HCT116 (cell line): ENCODE data around the gene ZNF438. TPM values are rescaled to one million over a fixed set of nuclear protein-coding genes. Genes with fewer than 3 reads are reported as not detected.

ENCODE experiments used
- ATAC-seq: fragments of 200-7000 bp; cut with Tn5 transposase; 2 replicates; pipeline ENCODE4 v1.9.1; 2020; ENCODE audit warnings: mild to moderate bottlenecking, moderate library complexity
- BruUV-seq: library from RNA; stranded (reverse); fragments of 400-500 nt; replicated peaks from 2 replicates; lab custom pipeline; 2021; lab: Mats Ljungman, UMichigan
- CTCF ChIA-PET: fragments of 300-600 bp; sonication (Branson Sonifier 250); formaldehyde crosslinking; loops from one replicate; lab custom pipeline; 2021; ENCODE audit warnings: antibody characterized with exemption; lab: Charles Lee
- POLR2A ChIA-PET: fragments of 300-600, 350-600 bp; sonication (Branson Sonifier 250); formaldehyde crosslinking; loops from one replicate; lab custom pipeline; 2021; ENCODE audit warnings: antibody characterized with exemption; lab: Charles Lee
- RAD21 ChIA-PET, 2 experiments: fragments of 300-600 bp; sonication (Branson Sonifier 250); formaldehyde crosslinking; loops; one replicate each; lab custom pipeline; 2023; ENCODE audit warnings: low total read pairs in 2 of 2; ENCODE audit not compliant: uncharacterized antibody in 2 of 2, unreplicated experiment in 2 of 2, low non-redundant PET in 1 of 2; lab: Charles Lee
- DNase-seq: peaks from one replicate; pipeline ENCODE4 v3.0.0-alpha.2; 2010; ENCODE audit warnings: low read depth, low spot score
- H2AFZ ChIP-seq: fragments of 200-600 bp; shearing (Covaris generic), sonication (generic); 2 replicates; pipeline ENCODE4 v1.6.1; 2017; ENCODE audit warnings: low read depth, mixed run types, mixed read lengths, antibody characterized with exemption, low read length; ENCODE audit not compliant: poor library complexity, severe bottlenecking
- H3K27ac ChIP-seq: 2 replicates; pipeline ENCODE4 v1.5.1; 2012; ENCODE audit warnings: low read depth, low read length
- H3K27me3 ChIP-seq: fragments of 200-600 bp; sonication (generic); 2 replicates; pipeline ENCODE4 v1.6.1; 2016; ENCODE audit warnings: mixed run types, low read length, mixed read lengths; ENCODE audit not compliant: insufficient read depth
- H3K36me3 ChIP-seq, 2 experiments: fragments of 200-500 bp in 1 of 2; fragments of 200-600 bp in 1 of 2; sonication (Bioruptor generic) in 1 of 2; sonication (generic) in 1 of 2; 2 replicates each; pipeline versions ENCODE4 v1.5.1 to v1.6.1; 2014 to 2016; ENCODE audit warnings: low read length in 2 of 2, inconsistent platforms in 1 of 2, mixed read lengths in 1 of 2, mixed run types in 1 of 2; ENCODE audit not compliant: insufficient read depth in 2 of 2, control insufficient read depth in 1 of 2
- H3K4me1 ChIP-seq, 2 experiments: fragments of 200-600 bp in 1 of 2; sonication (generic) in 1 of 2; 2 replicates each; pipeline versions ENCODE4 v1.5.1 to v1.6.1; 2012 to 2017; ENCODE audit warnings: low read length in 2 of 2, inconsistent platforms in 1 of 2, mild to moderate bottlenecking in 1 of 2, mixed read lengths in 1 of 2, mixed run types in 1 of 2, moderate library complexity in 1 of 2; ENCODE audit not compliant: insufficient read depth in 2 of 2, control insufficient read depth in 1 of 2
- H3K4me2 ChIP-seq: fragments of 200-600 bp; sonication (generic); 2 replicates; pipeline ENCODE4 v1.6.1; 2017; ENCODE audit warnings: mixed run types, low read length, mixed read lengths
- H3K4me3 ChIP-seq, 2 experiments: fragments of 200-600 bp in 1 of 2; sonication (generic) in 1 of 2; replicated peaks in 1 of 2; 2 replicates each; pipeline ENCODE4 v1.5.1; 2011 to 2016; ENCODE audit warnings: low read length in 2 of 2, control low read depth in 1 of 2, low read depth in 1 of 2, mild to moderate bottlenecking in 1 of 2, mixed read lengths in 1 of 2, mixed run types in 1 of 2
- H3K79me2 ChIP-seq: fragments of 200-600 bp; sonication (generic); 2 replicates; pipeline ENCODE4 v1.6.1; 2017; ENCODE audit warnings: mild to moderate bottlenecking, mixed run types, low read length, moderate library complexity, mixed read lengths; ENCODE audit not compliant: insufficient read depth
- H3K9ac ChIP-seq: fragments of 200-600 bp; sonication (generic); 2 replicates; pipeline ENCODE4 v1.6.1; 2016; ENCODE audit warnings: low read length, mixed read lengths
- H3K9me2 ChIP-seq: fragments of 200-600 bp; sonication (generic), shearing (Covaris generic); 2 replicates; pipeline ENCODE4 v1.6.1; 2017; ENCODE audit warnings: mixed run types, mild to moderate bottlenecking, moderate library complexity; ENCODE audit not compliant: insufficient read depth
- H3K9me3 ChIP-seq, 2 experiments: fragments of 200-500 bp in 1 of 2; fragments of 200-600 bp in 1 of 2; sonication (Bioruptor generic) in 1 of 2; sonication (generic) in 1 of 2; 2 replicates each; pipeline ENCODE4 v1.6.1; 2014 to 2017; ENCODE audit warnings: low read length in 2 of 2, mixed read lengths in 2 of 2, inconsistent platforms in 1 of 2, low read depth in 1 of 2, mild to moderate bottlenecking in 1 of 2, mixed run types in 1 of 2, moderate library complexity in 1 of 2; ENCODE audit not compliant: control insufficient read depth in 1 of 2, insufficient read depth in 1 of 2
- H4K20me1 ChIP-seq: fragments of 200-600 bp; sonication (generic), shearing (Covaris generic); 2 replicates; pipeline ENCODE4 v1.6.1; 2017; ENCODE audit warnings: mixed run types, mild to moderate bottlenecking, moderate library complexity; ENCODE audit not compliant: insufficient read depth
- JUND ChIP-seq: IDR thresholded peaks from 2 replicates; pipeline ENCODE4 v1.6.1; 2012
- POLR2A ChIP-seq: IDR thresholded peaks from 2 replicates; pipeline ENCODE4 v1.7.0; 2011; ENCODE audit warnings: borderline replicate concordance; ENCODE audit not compliant: insufficient read depth, insufficient read length; ENCODE audit errors: extremely low read depth
- POLR2AphosphoS5 ChIP-seq: IDR thresholded peaks from 2 replicates; pipeline ENCODE4 v1.6.1; 2011; ENCODE audit warnings: mild to moderate bottlenecking, low read depth, low read length, moderate library complexity
- RAD21 ChIP-seq: IDR thresholded peaks from 2 replicates; pipeline ENCODE4 v1.6.1; 2012; ENCODE audit warnings: low read depth, mild to moderate bottlenecking
- REST ChIP-seq: IDR thresholded peaks from 2 replicates; pipeline ENCODE4 v1.6.1; 2012; ENCODE audit warnings: low read depth
- SIN3A ChIP-seq: IDR thresholded peaks from 2 replicates; pipeline ENCODE4 v1.6.1; 2012; ENCODE audit warnings: low read depth
- SP1 ChIP-seq: IDR thresholded peaks from 2 replicates; pipeline ENCODE4 v1.6.1; 2012; ENCODE audit warnings: low read depth
- SRF ChIP-seq: IDR thresholded peaks from 2 replicates; pipeline ENCODE4 v1.6.1; 2012; ENCODE audit warnings: low read depth
- TCF7L2 ChIP-seq: IDR thresholded peaks from 2 replicates; pipeline ENCODE4 v1.7.0; 2011; ENCODE audit warnings: borderline replicate concordance, inconsistent platforms; ENCODE audit not compliant: insufficient read depth, insufficient read length; ENCODE audit errors: extremely low read depth
- YY1 ChIP-seq: IDR thresholded peaks from 2 replicates; pipeline ENCODE4 v1.6.1; 2011; ENCODE audit warnings: low read length, low read depth, moderate library complexity, mild to moderate bottlenecking; ENCODE audit not compliant: insufficient replicate concordance; ENCODE audit errors: extremely low read depth
- ZNF274 ChIP-seq: fragments of 200-500 bp; sonication (Bioruptor generic); IDR thresholded peaks from 2 replicates; pipeline ENCODE4 v1.6.1; 2014; ENCODE audit warnings: mild to moderate bottlenecking, low read depth, low read length, inconsistent platforms
- intact Hi-C: fragments of 100-400 bp; cut with micrococcal nuclease; formaldehyde crosslinking; loops from 2 replicates; pipeline ENCODE4 v1.10.0; 2022
- total RNA-seq: library from RNA; stranded (reverse); gene quantifications from one replicate; pipeline ENCODE4 v1.2.1, GENCODE V29; 2021; ENCODE audit not compliant: unreplicated experiment
- TF ChIP-seq, protein P1 (sequence below): IDR thresholded peaks from 2 replicates; pipeline ENCODE4 v1.6.1; 2011; ENCODE audit warnings: mild to moderate bottlenecking, low read length, moderate library complexity; ENCODE audit not compliant: insufficient replicate concordance; ENCODE audit errors: extremely low read depth
- TF ChIP-seq, protein P2 (sequence below), 3 experiments: fragments of 200-600 bp in 1 of 3; sonication (generic) in 1 of 3; IDR thresholded peaks in 2 of 3; conservative IDR thresholded peaks in 1 of 3; 2 replicates each; pipeline ENCODE4 v1.5.1; 2012 to 2017; ENCODE audit warnings: low read depth in 2 of 3, low read length in 2 of 3, antibody characterized with exemption in 1 of 3, borderline replicate concordance in 1 of 3, control low read depth in 1 of 3, mild to moderate bottlenecking in 1 of 3, mixed read lengths in 1 of 3, mixed run types in 1 of 3, moderate library complexity in 1 of 3; ENCODE audit not compliant: insufficient read depth in 1 of 3
- TF ChIP-seq, protein P3 (sequence below): IDR thresholded peaks from 2 replicates; pipeline ENCODE4 v1.6.1; 2012

Gene ZNF438
- total RNA-seq, 1 experiment from 2014 or later = 3.3 TPM

DNA sequence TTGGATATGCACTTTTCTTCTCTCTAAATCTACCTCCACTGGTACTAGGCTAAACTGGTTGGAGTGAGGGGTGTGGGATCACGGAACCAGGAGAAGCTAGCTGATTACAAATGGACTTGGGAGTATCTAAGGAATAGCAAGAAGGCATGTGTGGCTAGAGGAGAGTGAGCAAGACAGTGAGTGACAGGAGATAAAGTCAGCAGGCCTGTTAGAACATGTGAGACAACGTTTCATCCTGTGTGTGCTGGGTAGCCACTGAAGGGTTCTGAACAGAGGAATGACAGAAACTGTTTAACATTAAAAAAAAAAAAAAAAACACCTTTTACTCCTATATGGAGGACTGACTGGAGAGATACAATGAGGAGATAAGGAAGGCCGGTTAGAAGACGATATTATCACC, 51.7 kb downstream of the ZNF438 start (continued):
- TF ChIP-seq, protein P1, sequence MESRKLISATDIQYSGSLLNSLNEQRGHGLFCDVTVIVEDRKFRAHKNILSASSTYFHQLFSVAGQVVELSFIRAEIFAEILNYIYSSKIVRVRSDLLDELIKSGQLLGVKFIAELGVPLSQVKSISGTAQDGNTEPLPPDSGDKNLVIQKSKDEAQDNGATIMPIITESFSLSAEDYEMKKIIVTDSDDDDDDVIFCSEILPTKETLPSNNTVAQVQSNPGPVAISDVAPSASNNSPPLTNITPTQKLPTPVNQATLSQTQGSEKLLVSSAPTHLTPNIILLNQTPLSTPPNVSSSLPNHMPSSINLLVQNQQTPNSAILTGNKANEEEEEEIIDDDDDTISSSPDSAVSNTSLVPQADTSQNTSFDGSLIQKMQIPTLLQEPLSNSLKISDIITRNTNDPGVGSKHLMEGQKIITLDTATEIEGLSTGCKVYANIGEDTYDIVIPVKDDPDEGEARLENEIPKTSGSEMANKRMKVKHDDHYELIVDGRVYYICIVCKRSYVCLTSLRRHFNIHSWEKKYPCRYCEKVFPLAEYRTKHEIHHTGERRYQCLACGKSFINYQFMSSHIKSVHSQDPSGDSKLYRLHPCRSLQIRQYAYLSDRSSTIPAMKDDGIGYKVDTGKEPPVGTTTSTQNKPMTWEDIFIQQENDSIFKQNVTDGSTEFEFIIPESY = no peak
- no peak for TF ChIP-seq YY1
- no peak for TF ChIP-seq RAD21
- no peak for TF ChIP-seq JUND
- TF ChIP-seq TCF7L2 = no peak
- TF ChIP-seq SIN3A = no peak
- no peak for TF ChIP-seq POLR2A

DNA sequence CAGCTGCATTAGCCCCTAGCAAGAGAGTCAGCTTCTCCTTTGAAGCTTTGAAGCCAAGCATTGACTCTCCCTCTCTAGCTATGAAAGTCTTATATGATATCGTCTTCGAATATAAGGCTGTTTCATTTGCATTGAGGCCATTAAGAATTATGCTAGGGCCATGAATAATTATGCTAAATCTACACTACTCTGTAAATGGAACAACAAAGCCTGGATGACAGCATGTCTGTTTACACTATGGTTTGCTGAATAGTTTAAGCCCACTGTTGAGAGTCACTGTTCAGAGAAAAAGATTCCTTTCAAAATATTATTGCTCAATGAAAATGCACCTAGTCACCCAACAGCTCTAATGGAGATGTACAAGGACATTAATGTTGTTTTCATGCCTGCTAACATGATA, 52.8 kb downstream of the ZNF438 start:
- no peak overlapping the region for H3K4me3 ChIP-seq
- TF ChIP-seq ZNF274 = no peak
- no peak for TF ChIP-seq SRF
- TF ChIP-seq POLR2AphosphoS5 = no peak
- no peak for TF ChIP-seq REST
- no peak for TF ChIP-seq SP1
- TF ChIP-seq, protein P2, sequence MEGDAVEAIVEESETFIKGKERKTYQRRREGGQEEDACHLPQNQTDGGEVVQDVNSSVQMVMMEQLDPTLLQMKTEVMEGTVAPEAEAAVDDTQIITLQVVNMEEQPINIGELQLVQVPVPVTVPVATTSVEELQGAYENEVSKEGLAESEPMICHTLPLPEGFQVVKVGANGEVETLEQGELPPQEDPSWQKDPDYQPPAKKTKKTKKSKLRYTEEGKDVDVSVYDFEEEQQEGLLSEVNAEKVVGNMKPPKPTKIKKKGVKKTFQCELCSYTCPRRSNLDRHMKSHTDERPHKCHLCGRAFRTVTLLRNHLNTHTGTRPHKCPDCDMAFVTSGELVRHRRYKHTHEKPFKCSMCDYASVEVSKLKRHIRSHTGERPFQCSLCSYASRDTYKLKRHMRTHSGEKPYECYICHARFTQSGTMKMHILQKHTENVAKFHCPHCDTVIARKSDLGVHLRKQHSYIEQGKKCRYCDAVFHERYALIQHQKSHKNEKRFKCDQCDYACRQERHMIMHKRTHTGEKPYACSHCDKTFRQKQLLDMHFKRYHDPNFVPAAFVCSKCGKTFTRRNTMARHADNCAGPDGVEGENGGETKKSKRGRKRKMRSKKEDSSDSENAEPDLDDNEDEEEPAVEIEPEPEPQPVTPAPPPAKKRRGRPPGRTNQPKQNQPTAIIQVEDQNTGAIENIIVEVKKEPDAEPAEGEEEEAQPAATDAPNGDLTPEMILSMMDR (IDR thresholded peaks at IDR 0.05 in 2 of 3, conservative IDR thresholded peaks at IDR 0.05 in 1 of 3; ENCODE audit: borderline replicate concordance in 1 of 3, insufficient read depth in 1 of 3, low read depth in 2 of 3, low read length in 2 of 3) = no peak
- TF ChIP-seq, protein P3, sequence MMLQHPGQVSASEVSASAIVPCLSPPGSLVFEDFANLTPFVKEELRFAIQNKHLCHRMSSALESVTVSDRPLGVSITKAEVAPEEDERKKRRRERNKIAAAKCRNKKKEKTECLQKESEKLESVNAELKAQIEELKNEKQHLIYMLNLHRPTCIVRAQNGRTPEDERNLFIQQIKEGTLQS = no peak
- no peaks in the 10 kb centered on the region for H3K36me3 ChIP-seq
- H3K4me1 ChIP-seq = no peaks in the 10 kb centered on the region
- H3K9me3 ChIP-seq = no peaks in the 10 kb centered on the region
- ATAC-seq (no peak), DNase-seq (no peak)
- ChIA-PET RAD21 (no interaction called here), POLR2A (no interaction called here), CTCF (no interaction called here)
- H3K4me2 ChIP-seq = no peak overlapping the region
- H3K9ac ChIP-seq = no peak overlapping the region
- BruUV-seq = no TSS peak
- intact Hi-C loops = no loop called here
- no peaks in the 10 kb centered on the region for H3K79me2 ChIP-seq
- H2AFZ ChIP-seq = no peak overlapping the region
- no peaks in the 10 kb centered on the region for H3K27me3 ChIP-seq
- H3K27ac ChIP-seq = no peak overlapping the region
- H4K20me1 ChIP-seq = no peaks in the 10 kb centered on the region
- H3K9me2 ChIP-seq = no peaks in the 10 kb centered on the region
